HUES48 (cell line): ENCODE results near the gene CYLD.
A peak's percentile ranks its signal among the peaks of the same experiment; 100 is the strongest.

Experiments used
- H3K27ac ChIP-seq: one replicate; pipeline ENCODE4 v1.7.0; 2013; ENCODE audit warnings: low read depth, low read length, inconsistent platforms
- H3K27me3 ChIP-seq: 2 replicates; pipeline ENCODE4 v1.6.1; 2013; ENCODE audit warnings: mild to moderate bottlenecking, low read length; ENCODE audit not compliant: control insufficient read depth, insufficient read depth
- H3K36me3 ChIP-seq: 2 replicates; pipeline ENCODE4 v1.6.1; 2013; ENCODE audit warnings: low read length; ENCODE audit not compliant: control insufficient read depth, insufficient read depth
- H3K4me1 ChIP-seq: 2 replicates; pipeline ENCODE4 v1.6.1; 2013; ENCODE audit warnings: mild to moderate bottlenecking, low read length; ENCODE audit not compliant: control insufficient read depth, insufficient read depth
- H3K4me3 ChIP-seq: 2 replicates; pipeline ENCODE4 v1.5.1; 2013; ENCODE audit warnings: mild to moderate bottlenecking, low read depth, low read length
- H3K9ac ChIP-seq: 2 replicates; pipeline ENCODE4 v1.6.1; 2013; ENCODE audit warnings: mild to moderate bottlenecking, low read depth, low read length, moderate library complexity
- H3K9me3 ChIP-seq: 2 replicates; pipeline ENCODE4 v1.6.1; 2013; ENCODE audit warnings: low read length; ENCODE audit not compliant: control insufficient read depth, insufficient read depth

Gene CYLD

GRCh38 chr16:50741781-50742575, at the start of gene CYLD:
TSS of gene CYLD (plus strand) at chr16:50742086. CDS start at chr16:50749699, 7,613 bp downstream.
- peaks cover 33% of the 10 kb centered on the region for H3K4me1 ChIP-seq
- no peaks in the 10 kb centered on the region for H3K27me3 ChIP-seq
- no peaks in the 10 kb centered on the region for H3K9me3 ChIP-seq
- H3K27ac ChIP-seq = peak within 1 kb of the TSS; percentile 61
- H3K4me3 ChIP-seq = peak within 1 kb of the TSS; percentile 82
- no peak within 1 kb of the TSS; the same call in 1 of the 2 replicates for H3K9ac ChIP-seq
- no peaks in the 10 kb centered on the region for H3K36me3 ChIP-seq

- Histone ChIP-seq H3K4me1 (no peaks in the 10 kb centered on the region), H3K4me3 (no peak overlapping the region), H3K27ac (no peak overlapping the region), H3K36me3 (no peaks in the 10 kb centered on the region), H3K27me3 (peaks cover 26% of the 10 kb centered on the region), H3K9ac (no peak overlapping the region), H3K9me3 (no peaks in the 10 kb centered on the region)
These were observed 49.3 kb upstream of the CYLD start for GRCh38 chr16:50692644-50692998.

GRCh38 chr16:50692999-50693781, 48.7 kb upstream of the CYLD start, which contains the start of gene NOD2:
TSS of gene NOD2 (plus strand) at chr16:50693606. CDS start at chr16:50699496, 5,890 bp downstream.
- H3K27ac ChIP-seq = no peak within 1 kb of the TSS

DNA sequence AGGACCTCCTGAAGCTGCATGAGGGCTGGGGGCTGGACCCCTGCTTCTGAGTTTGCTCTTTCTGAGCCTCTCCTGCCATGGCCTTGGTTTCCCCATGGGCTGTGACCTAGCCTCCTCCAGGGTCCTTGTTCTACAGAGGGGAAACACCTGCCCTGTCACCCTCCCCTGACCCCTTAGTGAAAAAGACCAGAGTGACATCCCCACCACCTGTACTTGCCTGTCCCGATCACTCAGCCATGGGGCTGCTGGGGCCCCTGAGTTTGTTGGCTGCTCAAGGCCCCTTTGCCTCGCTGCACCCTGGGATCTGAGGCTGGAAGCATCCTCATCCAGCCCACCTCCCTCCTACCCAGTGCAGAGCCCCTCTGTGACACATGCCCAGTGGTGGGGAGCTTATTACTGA, 47.7 kb upstream of the CYLD start:
- Histone ChIP-seq H3K27me3 (peaks cover 26% of the 10 kb centered on the region), H3K9me3 (no peaks in the 10 kb centered on the region), H3K27ac (no peak overlapping the region), H3K4me3 (no peak overlapping the region), H3K9ac (no peak overlapping the region), H3K4me1 (no peaks in the 10 kb centered on the region), H3K36me3 (no peaks in the 10 kb centered on the region)

More at GRCh38 chr16:50692999-50693781, 48.7 kb upstream of the CYLD start, which contains the start of gene NOD2:
- Histone ChIP-seq H3K36me3 (no peaks in the 10 kb centered on the region), H3K9me3 (no peaks in the 10 kb centered on the region), H3K27me3 (peaks cover 26% of the 10 kb centered on the region), H3K9ac (no peak within 1 kb of the TSS), H3K4me1 (no peaks in the 10 kb centered on the region), H3K4me3 (peak within 1 kb of the TSS; percentile 61)

- no peak overlapping the region for H3K27ac ChIP-seq
- H3K4me1 ChIP-seq = no peaks in the 10 kb centered on the region
- no peaks in the 10 kb centered on the region for H3K36me3 ChIP-seq
- no peak overlapping the region for H3K4me3 ChIP-seq
- peaks cover 26% of the 10 kb centered on the region for H3K27me3 ChIP-seq
- H3K9ac ChIP-seq = no peak overlapping the region
- no peaks in the 10 kb centered on the region for H3K9me3 ChIP-seq
These were observed 46.6 kb upstream of the CYLD start for GRCh38 chr16:50695017-50696000.

- no peaks in the 10 kb centered on the region for H3K36me3 ChIP-seq
- H3K27me3 ChIP-seq = peaks cover 26% of the 10 kb centered on the region
- H3K4me1 ChIP-seq = no peaks in the 10 kb centered on the region
- no peak overlapping the region for H3K9ac ChIP-seq
- H3K4me3 ChIP-seq = no peak overlapping the region
- no peak overlapping the region for H3K27ac ChIP-seq
- H3K9me3 ChIP-seq = no peaks in the 10 kb centered on the region
These were observed 45.8 kb upstream of the CYLD start for GRCh38 chr16:50696126-50696525.

- Histone ChIP-seq H3K27ac (no peak overlapping the region), H3K27me3 (peaks cover 26% of the 10 kb centered on the region), H3K4me3 (no peak overlapping the region), H3K36me3 (no peaks in the 10 kb centered on the region), H3K4me1 (no peaks in the 10 kb centered on the region), H3K9ac (no peak overlapping the region), H3K9me3 (no peaks in the 10 kb centered on the region)
These were observed 45.1 kb upstream of the CYLD start for GRCh38 chr16:50696575-50697420.

DNA sequence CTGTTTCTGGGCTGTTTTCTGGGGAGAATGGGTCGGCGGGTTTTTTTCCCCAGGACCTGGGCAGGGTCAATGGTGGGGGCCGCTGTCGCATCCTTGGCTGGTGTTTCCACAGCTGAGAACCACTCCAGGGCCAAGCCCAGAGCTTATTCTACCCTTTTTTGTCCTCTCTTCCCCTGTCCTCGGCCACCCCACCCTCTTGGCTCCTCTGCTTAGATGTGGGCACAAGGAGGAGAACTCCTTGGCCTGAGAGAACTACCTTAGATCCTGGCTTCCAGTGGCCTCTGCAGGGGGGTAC, 44.5 kb upstream of the CYLD start:
- H3K27me3 ChIP-seq = peaks cover 23% of the 10 kb centered on the region
- no peak overlapping the region for H3K27ac ChIP-seq
- H3K9ac ChIP-seq = no peak overlapping the region
- no peak overlapping the region for H3K4me3 ChIP-seq
- H3K9me3 ChIP-seq = no peaks in the 10 kb centered on the region
- no peaks in the 10 kb centered on the region for H3K36me3 ChIP-seq
- no peaks in the 10 kb centered on the region for H3K4me1 ChIP-seq

DNA sequence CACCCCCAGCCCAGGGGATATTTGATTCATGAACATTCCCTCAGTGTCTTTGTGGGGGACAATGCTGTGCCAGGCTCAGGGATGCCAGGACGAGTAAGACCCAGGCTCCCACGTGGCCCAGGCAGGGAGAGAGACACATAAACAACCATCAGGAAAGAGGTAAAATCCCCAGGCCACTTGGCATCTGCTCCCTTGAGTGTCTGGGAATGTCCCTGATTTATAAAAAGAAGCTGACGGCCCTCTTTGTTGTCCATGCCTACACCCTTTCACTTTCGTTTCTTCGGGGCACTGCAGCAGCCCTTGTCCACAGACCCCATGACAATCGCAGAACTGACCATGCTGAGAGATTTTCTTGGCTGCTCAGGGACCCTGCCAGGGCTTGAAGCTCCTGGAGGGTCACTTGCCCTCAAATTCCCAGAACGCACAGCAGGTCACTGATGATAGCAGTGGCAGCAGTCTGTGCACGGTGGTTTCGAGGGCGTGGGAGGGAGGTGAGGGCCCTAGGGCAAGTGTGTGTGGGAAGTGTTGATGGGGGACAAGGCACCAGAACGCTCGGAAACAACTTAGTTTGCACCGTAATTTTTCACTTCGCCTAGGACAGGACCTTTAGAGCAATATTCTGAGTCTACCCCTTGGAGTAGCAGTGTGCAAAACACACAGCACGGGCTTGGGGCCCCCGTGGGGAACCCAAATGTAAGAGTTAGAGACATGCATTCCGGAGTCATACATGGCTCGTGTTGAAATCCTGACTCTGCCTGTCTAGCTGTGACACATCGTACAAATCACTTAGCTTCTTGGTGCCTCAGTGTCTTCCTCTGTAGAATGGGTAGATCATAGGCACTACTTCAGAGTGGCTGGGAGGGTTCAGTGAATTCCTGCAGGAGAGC, 43.8 kb upstream of the CYLD start:
- Histone ChIP-seq H3K4me3 (no peak overlapping the region), H3K27ac (no peak overlapping the region), H3K9ac (no peak overlapping the region), H3K4me1 (no peaks in the 10 kb centered on the region), H3K9me3 (no peaks in the 10 kb centered on the region), H3K36me3 (no peaks in the 10 kb centered on the region), H3K27me3 (peaks cover 16% of the 10 kb centered on the region)
